22Rv1 (cell line): ENCODE data around the gene FNBP1L.

Source experiments
- CTCF ChIP-seq: fragments of 450-650 bp; IDR thresholded peaks from 2 replicates; pipeline ENCODE4 v1.5.1; 2017; ENCODE audit warnings: mild to moderate bottlenecking
- ZFX ChIP-seq: fragments of 450-650 bp; IDR thresholded peaks from 2 replicates; pipeline ENCODE4 v1.6.1; 2017; ENCODE audit warnings: antibody characterized with exemption, borderline replicate concordance

GRCh38 chr1:93453911-93454310 is 6.0 kb downstream of the FNBP1L start:
- TF ChIP-seq CTCF = no peak
- TF ChIP-seq ZFX = no peak
